AG09309 (cell line): ENCODE data around the gene ZNF74.
"Not testable (repeated sequence)": the region's sequence is repeated elsewhere in the genome, so short reads cannot be mapped to it uniquely, and the experiment has no call there.

ENCODE experiments used
- DNase-seq: peaks from one replicate; pipeline ENCODE4 v3.0.0-alpha.2; 2010; ENCODE audit warnings: low read depth
- H3K4me3 ChIP-seq: 2 replicates; pipeline ENCODE4 v1.5.1; 2011; ENCODE audit warnings: mild to moderate bottlenecking, low read depth, low read length, moderate library complexity; ENCODE audit not compliant: control insufficient read depth
- CTCF ChIP-seq: IDR thresholded peaks from 2 replicates; pipeline ENCODE4 v1.5.1; 2011; ENCODE audit warnings: mild to moderate bottlenecking, low read depth, low read length, inconsistent platforms; ENCODE audit not compliant: insufficient read depth, control insufficient read depth; ENCODE audit errors: missing control alignments

The ZNF74 gene

GRCh38 chr22:20404881-20405280 is 10.9 kb downstream of the ZNF74 start:
- no peak for TF ChIP-seq CTCF
- no peak for DNase-seq

GRCh38 chr22:20405291-20405930 is 11.5 kb downstream of the ZNF74 start:
- TF ChIP-seq CTCF = no peak
- no peak overlapping the region for H3K4me3 ChIP-seq
- DNase-seq = no peak

More at GRCh38 chr22:20404881-20405280, 10.9 kb downstream of the ZNF74 start:
- H3K4me3 ChIP-seq = no peak overlapping the region

- no peak for TF ChIP-seq CTCF
- no peak for DNase-seq
- no peak overlapping the region for H3K4me3 ChIP-seq
Observed at GRCh38 chr22:20405931-20406685, 12.2 kb downstream of the ZNF74 start.

GRCh38 chr22:20406686-20407408 is 12.9 kb downstream of the ZNF74 start:
- TF ChIP-seq CTCF = no peak
- no peak overlapping the region for H3K4me3 ChIP-seq
- no peak for DNase-seq

- TF ChIP-seq CTCF = no peak
- no peak overlapping the region for H3K4me3 ChIP-seq
- DNase-seq = no peak
Observed at GRCh38 chr22:20407829-20408228, 13.9 kb downstream of the ZNF74 start.

GRCh38 chr22:20408891-20409290 is 14.9 kb downstream of the ZNF74 start:
- TF ChIP-seq CTCF = no peak
- no peak for DNase-seq
- H3K4me3 ChIP-seq = no peak overlapping the region

- H3K4me3 ChIP-seq, DNase-seq: not testable (repeated sequence)
Observed at GRCh38 chr22:20409385-20409784, 15.4 kb downstream of the ZNF74 start.
